Keratinocyte (primary cell): ENCODE results near the gene APRT. TPM values are rescaled to one million over a fixed set of nuclear protein-coding genes. Genes with fewer than 3 reads are reported as not detected.

ENCODE experiments used
- DNase-seq: peaks from one replicate; pipeline ENCODE4 v3.0.0-alpha.2; 2011; ENCODE audit warnings: low read depth, missing footprints, low spot score
- FAIRE-seq: peaks from 2 replicates; lab custom pipeline; 2011; peaks lifted over from hg19 to GRCh38; lab: Jason Lieb, UNC
- H2AFZ ChIP-seq: 2 replicates; pipeline ENCODE4 v1.6.0; 2012; ENCODE audit warnings: low read length, control low read depth, inconsistent platforms; ENCODE audit not compliant: control insufficient read depth
- H3K27ac ChIP-seq: 2 replicates; pipeline ENCODE4 v1.5.1; 2011; ENCODE audit warnings: low read length; ENCODE audit not compliant: control insufficient read depth, insufficient read depth
- H3K27me3 ChIP-seq: 3 replicates; pipeline ENCODE4 v1.6.0; 2011; ENCODE audit warnings: low read length; ENCODE audit not compliant: control insufficient read depth, insufficient read depth; ENCODE audit errors: extremely low read depth
- H3K36me3 ChIP-seq, 2 experiments: 2 replicates in 1 of 2; 3 replicates in 1 of 2; pipeline ENCODE4 v1.5.1; 2011; ENCODE audit warnings: low read length in 2 of 2, mild to moderate bottlenecking in 1 of 2; ENCODE audit not compliant: control insufficient read depth in 2 of 2, insufficient read depth in 2 of 2; ENCODE audit errors: extremely low read depth in 1 of 2
- H3K4me1 ChIP-seq: 3 replicates; pipeline ENCODE4 v1.5.1; 2011; ENCODE audit warnings: low read length; ENCODE audit not compliant: control insufficient read depth, insufficient read depth; ENCODE audit errors: extremely low read depth
- H3K4me2 ChIP-seq: 3 replicates; pipeline ENCODE4 v1.6.0; 2011; ENCODE audit warnings: low read depth, low read length; ENCODE audit not compliant: control insufficient read depth, insufficient read depth; ENCODE audit errors: extremely low read depth
- H3K4me3 ChIP-seq, 3 experiments: fragments of 200-600 bp in 1 of 3; sonication (generic) in 1 of 3; 2 replicates in 2 of 3; 3 replicates in 1 of 3; pipeline ENCODE4 v1.5.1; 2011 to 2016; ENCODE audit warnings: low read length in 3 of 3, mild to moderate bottlenecking in 3 of 3, control low read depth in 2 of 3, inconsistent platforms in 1 of 3, low read depth in 1 of 3, mixed read lengths in 1 of 3, mixed run types in 1 of 3, moderate library complexity in 1 of 3; ENCODE audit not compliant: control insufficient read depth in 2 of 3, insufficient read depth in 2 of 3; ENCODE audit errors: extremely low read depth in 1 of 3
- H3K79me2 ChIP-seq: 2 replicates; pipeline ENCODE4 v1.6.0; 2012; ENCODE audit warnings: low read length; ENCODE audit not compliant: control insufficient read depth, insufficient read depth
- H3K9ac ChIP-seq: 3 replicates; pipeline ENCODE4 v1.6.0; 2011; ENCODE audit warnings: low read length; ENCODE audit not compliant: control insufficient read depth, insufficient read depth; ENCODE audit errors: extremely low read depth
- H3K9me1 ChIP-seq: 3 replicates; pipeline ENCODE4 v1.6.0; 2011; ENCODE audit warnings: low read length; ENCODE audit not compliant: control insufficient read depth, insufficient read depth; ENCODE audit errors: extremely low read depth
- H3K9me3 ChIP-seq: 2 replicates; pipeline ENCODE4 v1.5.1; 2012; ENCODE audit warnings: low read depth, low read length; ENCODE audit not compliant: control insufficient read depth
- H4K20me1 ChIP-seq: 3 replicates; pipeline ENCODE4 v1.6.0; 2011; ENCODE audit warnings: low read length; ENCODE audit not compliant: control insufficient read depth, insufficient read depth; ENCODE audit errors: extremely low read depth
- EZH2 ChIP-seq: IDR thresholded peaks from one replicate; pipeline ENCODE4 v1.6.1; 2012; ENCODE audit warnings: inconsistent platforms, mild to moderate bottlenecking, low read length, moderate library complexity
- dilution Hi-C: fragments of 300-500 bp; cut with MboI; formaldehyde crosslinking; loops from one replicate; pipeline ENCODE4 v1.7.0; 2020; ENCODE audit warnings: low sequenced_read_pairs; ENCODE audit not compliant: extremely low pct_ligation_motif_present
- polyA plus RNA-seq, 5 experiments: library from polyadenylated mRNA; depleted of rRNA in 3 of 5; stranded (reverse) in 3 of 5; stranded (forward) in 1 of 5; unstranded in 1 of 5; fragments of >200 nt; gene quantifications; 1 replicate in 1 of 5; 2 replicates in 3 of 5; 3 replicates in 1 of 5; pipeline versions ENCODE4 v1.2.1 to v1.2.3, GENCODE V29; 2011 to 2012; ENCODE audit warnings: missing spikeins in 2 of 5, low read depth in 1 of 5, low replicate concordance in 1 of 5
- TF ChIP-seq, protein P1 (sequence below), 3 experiments: IDR thresholded peaks in 1 of 3; conservative IDR thresholded peaks in 1 of 3; optimal IDR thresholded peaks in 1 of 3; 2 replicates in 2 of 3; 3 replicates in 1 of 3; pipeline versions ENCODE3 to v1.5.1; 2011; ENCODE audit warnings: low read length in 3 of 3, mild to moderate bottlenecking in 3 of 3, moderate library complexity in 2 of 3, control low read depth in 1 of 3, inconsistent platforms in 1 of 3; ENCODE audit not compliant: insufficient read depth in 2 of 3; ENCODE audit errors: extremely low read depth in 1 of 3

APRT gene
- polyA plus RNA-seq, 1 donor (not counting 4 experiments of a cell fraction or from before 2014, with no cell fraction given): 106 TPM

DNA sequence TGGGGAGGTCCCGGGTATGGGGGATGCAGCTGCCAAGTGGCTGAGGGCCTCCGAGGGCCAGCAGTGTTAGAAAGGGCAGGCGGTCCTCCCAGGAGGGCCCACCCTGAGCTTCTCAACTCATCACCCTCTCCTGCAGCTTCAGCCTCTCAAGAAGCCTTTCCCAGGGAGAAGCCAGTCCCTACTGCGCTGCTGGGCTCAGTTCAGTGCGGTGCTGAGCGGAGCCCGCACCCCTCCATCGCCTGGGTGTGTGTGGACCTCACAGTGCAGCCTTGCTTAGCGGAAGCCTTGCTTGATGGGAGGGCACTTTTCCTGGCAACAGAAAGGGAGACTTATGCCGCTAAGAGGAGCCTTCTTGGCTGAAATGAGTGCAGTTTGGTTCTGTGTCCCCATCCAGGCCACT, 3.5 kb upstream of the APRT start:
- Histone ChIP-seq H3K27ac (no peak overlapping the region), H3K27me3 (no peaks in the 10 kb centered on the region), H3K4me2 (no peak overlapping the region), H3K9ac (no peak overlapping the region), H4K20me1 (no peaks in the 10 kb centered on the region), H3K4me1 (peaks cover 26% of the 10 kb centered on the region), H3K9me3 (no peaks in the 10 kb centered on the region), H2AFZ (no peak overlapping the region), H3K4me3 (no peak overlapping the region), H3K9me1 (no peaks in the 10 kb centered on the region), H3K36me3 (peaks cover 0 to under 1% of the 10 kb centered on the region in 2 experiments), H3K79me2 (peaks cover 10% of the 10 kb centered on the region)
- FAIRE-seq (no peak), DNase-seq (no peak)
- dilution Hi-C loops: no loop called here
- no peak for TF ChIP-seq EZH2
- TF ChIP-seq, protein P1, sequence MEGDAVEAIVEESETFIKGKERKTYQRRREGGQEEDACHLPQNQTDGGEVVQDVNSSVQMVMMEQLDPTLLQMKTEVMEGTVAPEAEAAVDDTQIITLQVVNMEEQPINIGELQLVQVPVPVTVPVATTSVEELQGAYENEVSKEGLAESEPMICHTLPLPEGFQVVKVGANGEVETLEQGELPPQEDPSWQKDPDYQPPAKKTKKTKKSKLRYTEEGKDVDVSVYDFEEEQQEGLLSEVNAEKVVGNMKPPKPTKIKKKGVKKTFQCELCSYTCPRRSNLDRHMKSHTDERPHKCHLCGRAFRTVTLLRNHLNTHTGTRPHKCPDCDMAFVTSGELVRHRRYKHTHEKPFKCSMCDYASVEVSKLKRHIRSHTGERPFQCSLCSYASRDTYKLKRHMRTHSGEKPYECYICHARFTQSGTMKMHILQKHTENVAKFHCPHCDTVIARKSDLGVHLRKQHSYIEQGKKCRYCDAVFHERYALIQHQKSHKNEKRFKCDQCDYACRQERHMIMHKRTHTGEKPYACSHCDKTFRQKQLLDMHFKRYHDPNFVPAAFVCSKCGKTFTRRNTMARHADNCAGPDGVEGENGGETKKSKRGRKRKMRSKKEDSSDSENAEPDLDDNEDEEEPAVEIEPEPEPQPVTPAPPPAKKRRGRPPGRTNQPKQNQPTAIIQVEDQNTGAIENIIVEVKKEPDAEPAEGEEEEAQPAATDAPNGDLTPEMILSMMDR (optimal IDR thresholded peaks at IDR 0.05 in 1 of 3, IDR thresholded peaks at IDR 0.05 in 1 of 3, conservative IDR thresholded peaks at IDR 0.05 in 1 of 3; ENCODE audit: extremely low read depth in 1 of 3, insufficient read depth in 2 of 3, low read length in 3 of 3): no peak

DNA sequence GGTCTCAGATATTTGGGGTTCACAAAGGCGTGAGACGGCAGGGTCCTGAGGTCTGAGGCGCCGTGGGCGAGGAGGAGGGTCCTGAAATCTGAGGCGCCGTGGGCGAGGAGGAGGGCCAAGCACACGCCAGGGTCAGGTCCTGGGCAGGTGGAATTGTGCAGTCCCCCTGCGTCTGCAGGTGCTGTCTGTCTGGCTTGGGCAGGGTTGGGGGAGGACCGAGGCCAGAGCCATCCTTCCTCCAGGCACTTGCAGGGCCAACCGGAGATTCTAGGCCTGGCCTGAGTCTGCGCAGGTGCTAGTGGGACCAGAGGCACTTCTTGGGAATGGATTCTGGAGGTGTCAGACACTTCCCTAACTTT, 2.4 kb upstream of the APRT start:
- Histone ChIP-seq H3K4me3 (no peak overlapping the region), H3K9me1 (peaks cover 4% of the 10 kb centered on the region), H3K36me3 (peaks cover 5 to 10% of the 10 kb centered on the region in 2 experiments), H3K4me1 (peaks cover 33% of the 10 kb centered on the region), H3K27ac (no peak overlapping the region), H3K4me2 (no peak overlapping the region), H3K9me3 (no peaks in the 10 kb centered on the region), H4K20me1 (no peaks in the 10 kb centered on the region), H3K27me3 (no peaks in the 10 kb centered on the region), H3K79me2 (peaks cover 19% of the 10 kb centered on the region), H3K9ac (no peak overlapping the region), H2AFZ (no peak overlapping the region)
- dilution Hi-C loops: no loop called here
- TF ChIP-seq EZH2: no peak
- TF ChIP-seq, protein P1 (optimal IDR thresholded peaks at IDR 0.05 in 1 of 3, IDR thresholded peaks at IDR 0.05 in 1 of 3, conservative IDR thresholded peaks at IDR 0.05 in 1 of 3; ENCODE audit: extremely low read depth in 1 of 3, insufficient read depth in 2 of 3, low read length in 3 of 3): no peak
- DNase-seq (no peak), FAIRE-seq (no peak)
